Skin of body (tissue), 2 donors: ENCODE measurements around the gene SLC23A2. TPM values are rescaled to one million over a fixed set of nuclear protein-coding genes. Genes with fewer than 3 reads are reported as not detected.
"Not testable (repeated sequence)": the region's sequence is repeated elsewhere in the genome, so short reads cannot be mapped to it uniquely, and the experiment has no call there.

Experiments
- DNase-seq: peaks from one replicate; lab custom pipeline; 2025; lab: John Stamatoyannopoulos, UW
- total RNA-seq: library from RNA; depleted of rRNA; stranded (reverse); fragments of >200 nt; gene quantifications from one replicate; pipeline ENCODE4 v1.2.3, GENCODE V29; 2014

Gene SLC23A2
- total RNA-seq, 1 donor from 2014 or later: 13.4 TPM

- DNase-seq: no peak
These were observed 98.5 kb downstream of the SLC23A2 start for GRCh38 chr20:4902788-4903187.

DNA sequence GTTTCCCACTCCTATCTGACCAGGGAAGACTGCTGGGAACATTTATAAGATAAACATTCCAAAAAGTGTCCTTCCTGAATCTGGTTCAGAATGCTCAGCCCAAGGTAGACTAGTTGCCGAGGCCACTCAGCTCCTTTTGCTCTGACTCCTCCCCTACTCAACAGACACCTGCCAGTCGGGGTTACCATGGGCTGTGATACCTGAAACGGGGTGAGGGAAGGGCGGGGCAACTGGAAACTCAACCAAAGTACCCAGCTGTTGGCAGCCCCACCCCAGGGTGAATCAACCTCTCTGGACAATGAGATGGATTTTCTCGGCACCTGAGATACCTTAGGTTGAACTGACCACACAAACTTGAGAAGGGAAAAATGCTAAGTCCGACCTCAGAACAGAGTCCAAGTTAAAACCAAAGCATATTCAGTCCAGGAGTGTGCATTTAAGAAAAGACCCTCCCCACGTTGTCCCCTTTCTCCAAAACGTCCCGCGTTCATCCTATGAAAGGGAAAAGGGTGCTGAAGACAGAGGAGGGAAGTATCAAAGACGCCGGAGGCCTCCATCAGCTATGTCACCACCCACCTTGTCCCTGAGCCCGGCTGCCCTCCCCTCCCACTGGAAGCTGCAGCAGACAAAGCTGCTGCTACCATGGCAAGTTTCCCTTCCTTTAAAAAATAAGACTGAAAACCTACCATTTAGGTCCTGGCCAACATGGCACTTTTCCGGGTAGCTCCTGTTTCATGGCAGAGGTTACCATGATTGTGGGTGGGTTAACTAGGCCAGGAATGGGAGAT lies 100.1 kb downstream of the SLC23A2 start:
- DNase-seq: no peak

DNA sequence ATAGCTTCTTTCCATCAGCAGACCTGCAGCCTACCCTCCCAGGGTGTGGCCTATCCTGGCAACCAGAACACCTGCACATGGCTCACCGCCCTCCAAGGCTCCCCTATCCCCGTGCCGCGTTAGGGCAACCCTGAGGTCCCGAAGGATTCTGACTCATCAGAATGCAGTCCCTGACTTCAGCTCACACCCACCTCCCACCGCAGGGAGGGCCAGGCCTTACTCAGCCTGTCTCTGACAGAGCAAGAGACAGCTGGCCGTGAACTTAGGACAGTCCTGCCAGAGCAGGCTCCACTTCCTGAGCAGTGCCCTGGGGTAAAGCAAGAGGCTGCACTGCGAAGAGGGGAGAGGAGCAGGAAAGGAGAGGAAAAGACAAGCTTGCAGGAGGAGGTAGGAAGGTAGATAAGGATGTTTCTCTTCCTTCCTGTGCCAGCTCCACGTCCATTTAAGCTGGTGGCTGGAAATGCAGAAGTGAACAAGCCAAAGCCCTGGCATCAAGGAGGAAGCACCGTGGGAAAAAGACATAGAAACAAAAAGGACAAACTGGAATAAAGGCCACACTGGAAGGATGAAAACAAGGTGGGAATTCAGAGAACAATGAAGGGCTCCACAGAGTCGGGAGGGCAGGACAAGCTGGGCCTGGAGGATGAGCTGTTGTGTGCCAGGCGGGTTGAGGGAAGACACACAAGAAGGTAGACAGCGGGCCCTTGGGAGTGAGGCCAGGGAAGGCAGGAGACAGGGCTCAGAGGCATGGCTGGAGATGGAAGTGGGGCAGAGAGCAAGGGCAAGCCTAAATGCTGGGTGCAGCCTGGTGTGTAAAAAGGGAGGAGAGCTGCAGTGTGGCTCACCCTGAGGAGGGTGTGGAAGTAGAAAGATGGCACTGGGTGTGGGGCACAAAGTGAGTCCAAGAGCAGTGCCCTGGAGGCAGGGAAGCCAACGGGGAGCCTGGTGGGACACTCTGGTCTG lies 102.7 kb downstream of the SLC23A2 start:
- no peak for DNase-seq

DNA sequence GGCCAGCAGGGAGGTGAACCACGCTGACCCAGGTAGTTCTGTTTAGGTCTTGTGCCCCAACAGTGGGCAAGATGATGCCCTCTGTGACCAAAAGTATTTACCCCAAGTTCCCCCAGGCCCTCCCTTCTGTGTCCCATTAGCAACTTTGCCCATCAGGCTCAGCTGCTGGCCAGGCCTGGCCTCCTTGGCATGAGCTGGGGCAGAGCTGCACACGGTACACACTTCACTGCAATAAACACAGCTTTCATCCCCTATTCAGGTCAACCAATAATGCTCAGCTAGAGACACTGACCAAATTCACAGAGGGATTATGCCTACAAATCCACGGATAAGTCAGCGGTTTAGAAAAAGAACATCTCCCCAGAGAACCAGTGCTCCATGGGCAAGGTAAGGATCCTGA lies 103.7 kb downstream of the SLC23A2 start:
- DNase-seq: no peak

- no peak for DNase-seq
These were observed 104.3 kb downstream of the SLC23A2 start for GRCh38 chr20:4896971-4897497.

GRCh38 chr20:4896119-4896702 lies 105.1 kb downstream of the SLC23A2 start:
- DNase-seq: no peak

GRCh38 chr20:4894981-4895381 lies 106.3 kb downstream of the SLC23A2 start:
- no peak for DNase-seq

- no peak for DNase-seq
These were observed 106.9 kb downstream of the SLC23A2 start for GRCh38 chr20:4894409-4894808.

DNA sequence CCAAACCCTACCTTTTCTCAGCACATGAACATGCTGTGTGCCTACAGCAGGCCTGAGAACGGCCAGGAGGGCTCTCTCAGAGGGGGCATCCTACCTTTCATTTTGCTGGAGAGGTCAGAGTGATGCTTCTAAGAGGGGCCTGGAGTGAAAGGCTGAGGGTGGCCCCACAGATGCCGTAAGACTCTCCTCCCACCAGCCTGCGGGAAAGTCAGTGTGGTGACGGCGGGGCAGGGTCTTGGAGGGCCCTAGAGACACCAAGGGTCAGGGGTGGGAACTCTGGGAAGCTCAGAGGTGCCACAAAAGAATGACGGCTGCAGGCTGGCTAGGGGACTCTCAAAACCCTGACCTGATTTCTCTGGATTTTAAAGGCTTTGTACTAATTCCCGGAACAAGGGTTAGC lies 107.6 kb downstream of the SLC23A2 start:
- no peak for DNase-seq

DNA sequence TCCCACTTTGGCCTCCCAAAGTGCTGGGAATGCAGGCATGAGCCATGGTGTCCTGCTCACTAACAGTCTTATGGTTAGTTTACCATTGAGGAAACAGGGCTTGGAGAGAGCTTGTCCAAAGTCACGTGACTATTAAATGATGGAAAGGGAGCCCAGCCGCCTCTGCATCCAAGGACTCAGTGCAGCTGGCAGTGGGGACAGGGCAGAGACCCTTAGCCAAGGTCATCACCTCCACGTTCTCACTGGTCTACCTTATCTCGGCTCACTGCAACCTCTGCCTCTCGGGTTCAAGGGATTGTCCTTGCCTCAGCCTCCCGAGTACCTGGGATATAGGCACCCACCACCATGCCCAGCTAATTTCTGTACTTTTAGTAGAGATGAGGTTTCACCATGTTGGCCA lies 109.3 kb downstream of the SLC23A2 start:
- DNase-seq: no peak

GRCh38 chr20:4891190-4891763 lies 110.0 kb downstream of the SLC23A2 start:
- no peak for DNase-seq

DNA sequence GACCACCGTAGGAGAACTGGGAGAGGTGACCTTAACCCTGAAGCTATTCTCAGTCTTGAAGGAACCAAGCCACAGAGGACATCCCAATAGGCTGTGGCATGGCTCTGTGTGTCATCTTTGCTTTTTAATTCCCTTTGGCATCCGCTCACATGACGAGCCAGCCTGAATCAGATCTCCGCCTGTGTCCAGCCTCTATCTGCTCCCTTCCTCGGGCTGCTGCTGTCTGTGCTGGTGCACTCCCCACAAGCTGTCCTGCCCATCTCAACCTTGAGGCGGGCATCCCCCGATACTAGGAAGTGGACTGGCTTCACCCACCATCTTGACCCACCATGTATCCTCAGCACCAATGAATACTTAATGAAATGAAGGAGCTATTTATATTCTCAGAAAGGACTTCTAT lies 111.9 kb downstream of the SLC23A2 start:
- no peak for DNase-seq

DNA sequence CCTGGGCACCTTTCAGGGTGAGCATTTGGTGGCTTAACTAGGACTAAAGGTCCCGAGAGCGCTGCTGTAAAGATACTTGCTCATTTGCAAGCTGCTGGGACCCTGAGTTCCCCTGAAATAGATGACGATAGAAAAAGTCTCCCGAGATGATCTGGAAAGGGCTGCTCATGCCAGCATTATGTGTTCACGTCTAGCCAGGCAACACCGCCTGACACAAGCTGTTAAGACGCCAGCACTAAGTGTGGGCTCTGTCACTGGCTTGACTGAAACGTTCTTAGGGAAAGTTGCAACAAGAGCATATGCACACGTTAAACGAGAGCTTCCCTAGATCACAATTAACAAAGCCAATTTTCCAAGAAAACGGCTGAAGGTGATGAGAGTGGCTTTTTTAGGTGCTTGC lies 113.7 kb downstream of the SLC23A2 start:
- no peak for DNase-seq

DNA sequence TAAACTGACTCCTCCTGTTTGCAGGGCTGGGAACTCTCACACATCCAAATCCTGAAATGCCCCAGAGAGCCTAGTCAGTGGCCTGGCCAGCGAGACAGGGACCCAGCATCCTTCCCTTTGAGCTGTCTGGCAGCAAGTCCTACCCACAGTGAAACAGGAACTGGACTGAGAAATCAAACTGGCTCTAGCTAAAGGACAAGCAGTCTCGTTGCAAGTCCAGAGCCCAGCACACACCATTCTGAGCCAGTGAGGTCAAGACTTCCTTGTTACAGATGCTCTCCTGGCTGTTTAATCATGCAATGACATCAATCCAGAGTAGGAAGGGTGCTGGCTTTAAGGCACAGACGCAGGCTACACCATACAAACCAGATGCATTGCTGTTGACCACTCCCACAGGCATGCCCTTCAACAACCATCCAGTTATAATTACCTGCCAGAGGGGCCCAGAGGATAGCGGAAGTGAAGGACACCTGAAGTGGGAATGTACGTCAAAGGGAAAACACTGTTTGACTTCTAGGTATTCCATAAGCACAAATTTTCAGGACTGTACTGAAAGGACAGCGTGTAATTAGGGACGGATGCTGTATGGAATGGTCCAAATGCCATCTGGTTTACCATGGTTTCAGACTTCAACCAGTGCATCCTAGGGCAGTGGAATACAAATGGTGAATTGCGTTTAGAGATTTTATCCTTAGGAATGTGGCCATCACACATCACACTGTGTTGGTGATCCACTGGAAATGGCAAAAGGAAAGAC lies 114.4 kb downstream of the SLC23A2 start:
- no peak for DNase-seq

DNA sequence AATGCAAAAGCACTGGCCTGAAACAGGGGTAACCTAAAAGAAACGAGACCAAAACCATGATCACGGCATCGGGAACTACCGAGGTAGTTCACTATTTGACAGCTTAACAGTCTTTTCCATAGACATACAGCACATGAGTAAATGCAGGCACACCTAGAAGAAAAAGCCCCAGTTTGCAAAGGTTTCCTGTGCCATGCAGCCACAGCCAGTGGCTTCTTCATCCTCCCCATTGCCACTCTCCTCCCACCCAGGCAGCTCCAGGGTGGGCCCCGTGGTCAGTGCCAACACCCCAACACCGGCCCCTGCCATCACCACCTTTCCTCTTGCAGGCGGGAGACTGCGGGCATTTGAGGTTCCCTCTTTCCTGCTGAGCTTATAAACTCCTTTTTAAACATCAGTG lies 115.4 kb downstream of the SLC23A2 start:
- DNase-seq: no peak

- DNase-seq: no peak
These were observed 117.8 kb downstream of the SLC23A2 start for GRCh38 chr20:4883546-4883945.

- no peak for DNase-seq
These were observed 118.3 kb downstream of the SLC23A2 start for GRCh38 chr20:4883051-4883450.

- DNase-seq: no peak
These were observed 120.1 kb downstream of the SLC23A2 start for GRCh38 chr20:4881006-4881730.

DNA sequence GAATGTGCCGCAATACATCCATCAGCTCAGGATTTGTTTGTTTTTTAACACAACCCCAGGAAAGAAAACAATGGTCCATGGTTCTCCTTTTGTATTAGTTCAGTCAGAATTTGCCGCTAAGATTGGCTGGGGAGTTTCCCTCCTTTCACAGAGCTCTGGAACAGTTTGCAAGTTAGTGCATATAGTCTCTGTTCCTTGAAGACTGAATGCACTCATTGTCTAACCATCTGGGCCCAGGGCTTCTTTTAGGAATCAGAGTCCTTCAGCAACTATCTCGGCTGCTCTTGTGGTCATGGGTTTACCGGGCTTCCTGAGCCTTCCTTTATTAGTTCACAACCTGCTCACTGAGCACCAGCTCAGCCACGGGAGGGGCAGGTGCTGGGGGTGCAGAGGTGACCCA lies 121.3 kb downstream of the SLC23A2 start:
- DNase-seq: no peak

- DNase-seq: not testable (repeated sequence)
These were observed 123.2 kb downstream of the SLC23A2 start for GRCh38 chr20:4878099-4878498.
